Measurements from ENCODE around the gene ZFTA.

ZFTA gene

DNA sequence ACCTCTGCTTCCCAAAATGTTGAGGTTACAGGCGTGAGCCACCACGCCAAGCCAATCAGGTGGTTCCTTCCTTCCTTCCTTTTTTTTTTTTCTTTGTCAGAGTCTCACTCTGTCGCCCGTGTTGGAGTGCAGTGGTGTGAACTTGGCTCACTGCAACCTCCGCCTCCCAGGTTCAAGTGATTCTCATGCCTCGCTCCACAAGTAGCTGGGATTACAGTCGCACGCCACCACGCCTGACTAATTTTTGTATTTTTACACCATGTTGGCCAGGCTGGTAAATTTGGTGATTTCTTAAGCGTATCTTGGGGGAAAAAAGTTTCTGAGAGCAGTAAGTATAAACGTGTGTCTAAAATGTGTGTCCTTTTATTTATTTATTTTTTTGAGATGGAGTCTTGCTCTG, 26.5 kb upstream of the ZFTA start:
- TF ChIP-seq, protein P1, sequence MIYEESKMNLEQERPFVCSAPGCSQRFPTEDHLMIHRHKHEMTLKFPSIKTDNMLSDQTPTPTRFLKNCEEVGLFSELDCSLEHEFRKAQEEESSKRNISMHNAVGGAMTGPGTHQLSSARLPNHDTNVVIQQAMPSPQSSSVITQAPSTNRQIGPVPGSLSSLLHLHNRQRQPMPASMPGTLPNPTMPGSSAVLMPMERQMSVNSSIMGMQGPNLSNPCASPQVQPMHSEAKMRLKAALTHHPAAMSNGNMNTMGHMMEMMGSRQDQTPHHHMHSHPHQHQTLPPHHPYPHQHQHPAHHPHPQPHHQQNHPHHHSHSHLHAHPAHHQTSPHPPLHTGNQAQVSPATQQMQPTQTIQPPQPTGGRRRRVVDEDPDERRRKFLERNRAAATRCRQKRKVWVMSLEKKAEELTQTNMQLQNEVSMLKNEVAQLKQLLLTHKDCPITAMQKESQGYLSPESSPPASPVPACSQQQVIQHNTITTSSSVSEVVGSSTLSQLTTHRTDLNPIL (CRISPR knock-in tag; IDR thresholded peaks at IDR 0.05; ENCODE audit: low read depth): no peak
- no peak for TF ChIP-seq TOX (CRISPR knock-in tag; IDR thresholded peaks at IDR 0.05; ENCODE audit: borderline replicate concordance)
- TF ChIP-seq ZNF8 (CRISPR knock-in tag; IDR thresholded peaks at IDR 0.05): no peak
- TF ChIP-seq ZNF565 (CRISPR knock-in tag; conservative IDR thresholded peaks at IDR 0.05; ENCODE audit: low read depth): no peak
- TF ChIP-seq POU6F1 (CRISPR knock-in tag; IDR thresholded peaks at IDR 0.05; ENCODE audit: borderline replicate concordance, low read depth): no peak
- no peak for TF ChIP-seq SNAI2 (CRISPR knock-in tag; IDR thresholded peaks at IDR 0.05)
- ATAC-seq: no peak

- ATAC-seq: no peak
- TF ChIP-seq, protein P2, sequence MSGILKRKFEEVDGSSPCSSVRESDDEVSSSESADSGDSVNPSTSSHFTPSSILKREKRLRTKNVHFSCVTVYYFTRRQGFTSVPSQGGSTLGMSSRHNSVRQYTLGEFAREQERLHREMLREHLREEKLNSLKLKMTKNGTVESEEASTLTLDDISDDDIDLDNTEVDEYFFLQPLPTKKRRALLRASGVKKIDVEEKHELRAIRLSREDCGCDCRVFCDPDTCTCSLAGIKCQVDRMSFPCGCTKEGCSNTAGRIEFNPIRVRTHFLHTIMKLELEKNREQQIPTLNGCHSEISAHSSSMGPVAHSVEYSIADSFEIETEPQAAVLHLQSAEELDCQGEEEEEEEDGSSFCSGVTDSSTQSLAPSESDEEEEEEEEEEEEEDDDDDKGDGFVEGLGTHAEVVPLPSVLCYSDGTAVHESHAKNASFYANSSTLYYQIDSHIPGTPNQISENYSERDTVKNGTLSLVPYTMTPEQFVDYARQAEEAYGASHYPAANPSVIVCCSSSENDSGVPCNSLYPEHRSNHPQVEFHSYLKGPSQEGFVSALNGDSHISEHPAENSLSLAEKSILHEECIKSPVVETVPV (CRISPR knock-in tag; IDR thresholded peaks at IDR 0.05): no peak
- no peak for TF ChIP-seq PATZ1 (CRISPR knock-in tag; IDR thresholded peaks at IDR 0.05; ENCODE audit: borderline replicate concordance)
- TF ChIP-seq TOX (CRISPR knock-in tag; IDR thresholded peaks at IDR 0.05; ENCODE audit: borderline replicate concordance): no peak
- TF ChIP-seq, protein P1 (CRISPR knock-in tag; IDR thresholded peaks at IDR 0.05; ENCODE audit: low read depth): no peak
- TF ChIP-seq SNAI2 (CRISPR knock-in tag; IDR thresholded peaks at IDR 0.05): no peak
- TF ChIP-seq ISL1 (CRISPR knock-in tag; IDR thresholded peaks at IDR 0.05): no peak
- no peak for TF ChIP-seq ZNF70 (CRISPR knock-in tag; IDR thresholded peaks at IDR 0.05)
- TF ChIP-seq ESRRG (CRISPR knock-in tag; IDR thresholded peaks at IDR 0.05): no peak
- no peak for TF ChIP-seq PPARA (CRISPR knock-in tag; IDR thresholded peaks at IDR 0.05; ENCODE audit: borderline replicate concordance)
- no peak for TF ChIP-seq ARNTL (CRISPR knock-in tag; IDR thresholded peaks at IDR 0.05; ENCODE audit: borderline replicate concordance, low read depth)
Observed at GRCh38 chr11:63793161-63793560, 24.6 kb upstream of the ZFTA start.

DNA sequence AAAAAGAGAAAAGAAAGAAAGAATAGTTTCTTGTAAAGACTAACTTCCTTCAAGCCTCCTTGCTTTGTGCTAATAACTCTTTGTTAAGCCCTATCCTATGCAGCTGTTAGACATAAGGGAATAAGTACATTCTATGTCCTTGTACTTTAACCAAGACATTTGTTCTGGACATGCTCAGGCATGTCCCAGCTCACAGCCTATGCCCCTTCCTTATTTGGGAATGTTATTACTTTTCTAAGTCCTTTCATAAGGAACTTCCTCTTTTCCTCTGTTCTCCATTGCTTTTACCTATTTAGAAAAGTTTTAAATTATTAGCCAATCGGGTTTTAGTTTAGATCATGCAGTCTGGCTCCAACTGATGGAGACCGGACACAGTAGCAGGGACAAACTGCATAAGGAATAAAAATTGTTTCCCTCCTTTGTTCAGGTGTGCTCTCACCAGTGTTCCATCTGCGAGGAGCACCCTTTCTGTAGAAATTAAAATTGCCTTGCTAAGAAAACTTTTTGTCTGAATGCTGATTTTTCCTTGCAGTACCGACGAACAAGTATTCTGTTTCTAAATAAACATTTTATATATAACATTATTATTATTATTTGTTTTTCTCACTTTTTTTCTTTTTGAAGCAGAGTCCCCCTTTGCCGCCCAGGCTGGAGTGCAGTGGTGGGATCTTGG, 23.1 kb upstream of the ZFTA start:
- no peak for ATAC-seq

More for the DNA sequence above, 23.1 kb upstream of the ZFTA start:
- TF ChIP-seq ZFP30 (CRISPR knock-in tag; IDR thresholded peaks at IDR 0.05): no peak
- TF ChIP-seq SNAI2 (CRISPR knock-in tag; IDR thresholded peaks at IDR 0.05): no peak
- no peak for TF ChIP-seq ZNF565 (CRISPR knock-in tag; conservative IDR thresholded peaks at IDR 0.05; ENCODE audit: low read depth)
- TF ChIP-seq CSDC2 (CRISPR knock-in tag; IDR thresholded peaks at IDR 0.05): no peak
- TF ChIP-seq ARNTL (CRISPR knock-in tag; IDR thresholded peaks at IDR 0.05; ENCODE audit: borderline replicate concordance, low read depth): no peak
- TF ChIP-seq ZFP3 (CRISPR knock-in tag; IDR thresholded peaks at IDR 0.05): no peak
- TF ChIP-seq, protein P1 (CRISPR knock-in tag; IDR thresholded peaks at IDR 0.05; ENCODE audit: low read depth): no peak
- TF ChIP-seq ESRRG (CRISPR knock-in tag; IDR thresholded peaks at IDR 0.05): no peak
- no peak for TF ChIP-seq GLIS3 (CRISPR knock-in tag; IDR thresholded peaks at IDR 0.05)
- no peak for TF ChIP-seq TOX (CRISPR knock-in tag; IDR thresholded peaks at IDR 0.05; ENCODE audit: borderline replicate concordance)
- TF ChIP-seq PATZ1 (CRISPR knock-in tag; IDR thresholded peaks at IDR 0.05; ENCODE audit: borderline replicate concordance): no peak
- TF ChIP-seq BACH2 (CRISPR knock-in tag; IDR thresholded peaks at IDR 0.05; ENCODE audit: borderline replicate concordance): no peak
- TF ChIP-seq PPARA (CRISPR knock-in tag; IDR thresholded peaks at IDR 0.05; ENCODE audit: borderline replicate concordance): no peak
- TF ChIP-seq ZNF70 (CRISPR knock-in tag; IDR thresholded peaks at IDR 0.05): no peak
- TF ChIP-seq ZNF8 (CRISPR knock-in tag; IDR thresholded peaks at IDR 0.05): no peak

Data from SK-N-SH treated with all-trans-retinoic acid at 6 μM for 48 hours (cell line).